GM12878 (cell line): ENCODE results near the gene PRKN. TPM values are rescaled to one million over a fixed set of nuclear protein-coding genes. Genes with fewer than 3 reads are reported as not detected.

Source experiments
- ATAC-seq: fragments of 200-7000 bp; cut with Tn5 transposase; 3 replicates; pipeline ENCODE4 v1.9.1; 2020; ENCODE audit warnings: mild to moderate bottlenecking, moderate library complexity
- BruUV-seq: library from RNA; stranded (reverse); fragments of 400-500 nt; replicated peaks from 2 replicates; lab custom pipeline; 2021; lab: Mats Ljungman, UMichigan
- CTCF ChIA-PET: fragments of 300-600 bp; sonication (Branson Sonifier 250); formaldehyde crosslinking; extraction: SDS; loops from one replicate; lab custom pipeline; 2021; ENCODE audit warnings: inconsistent platforms; lab: Yijun Ruan, JAX
- POLR2A ChIA-PET: fragments of 350-600 bp; formaldehyde crosslinking; extraction: SDS; loops from one replicate; lab custom pipeline; 2021; ENCODE audit warnings: inconsistent platforms; lab: Charles Lee
- RAD21 ChIA-PET: fragments of 300-600 bp; sonication (Branson Sonifier 250); formaldehyde crosslinking; loops from one replicate; lab custom pipeline; 2023; ENCODE audit warnings: antibody characterized with exemption; ENCODE audit not compliant: unreplicated experiment; lab: Charles Lee
- SMC1A ChIA-PET: fragments of 300-600 bp; sonication (Branson Sonifier 250); formaldehyde crosslinking; loops from one replicate; lab custom pipeline; 2023; ENCODE audit not compliant: unreplicated experiment, uncharacterized antibody; lab: Charles Lee
- DNase-seq: peaks from one replicate; pipeline ENCODE4 v3.0.0-alpha.2; 2011; ENCODE audit warnings: low read depth, low spot score
- FAIRE-seq: peaks from 3 replicates; lab custom pipeline; 2011; peaks lifted over from hg19 to GRCh38; lab: Jason Lieb, UNC
- H2AFZ ChIP-seq: 2 replicates; pipeline ENCODE4 v1.6.0; 2011; ENCODE audit warnings: low read depth, low read length, control low read depth; ENCODE audit not compliant: control insufficient read depth
- H3K27ac ChIP-seq: 2 replicates; pipeline ENCODE4 v1.5.1; 2011; ENCODE audit warnings: control low read depth; ENCODE audit not compliant: control insufficient read depth, insufficient read depth
- H3K27me3 ChIP-seq, 2 experiments: replicated peaks in 1 of 2; 2 replicates each; pipeline versions ENCODE4 v1.6.0 to v1.6.1; 2011; ENCODE audit warnings: low read length in 1 of 2; ENCODE audit not compliant: control insufficient read depth in 2 of 2, insufficient read depth in 2 of 2
- H3K36me3 ChIP-seq, 2 experiments: 2 replicates each; pipeline ENCODE4 v1.5.1; 2011; ENCODE audit warnings: low read length in 1 of 2; ENCODE audit not compliant: control insufficient read depth in 2 of 2, insufficient read depth in 2 of 2
- H3K4me1 ChIP-seq: 2 replicates; pipeline ENCODE4 v1.6.1; 2011; ENCODE audit warnings: mild to moderate bottlenecking, low read length, moderate library complexity, mixed read lengths; ENCODE audit not compliant: control insufficient read depth, insufficient read depth
- H3K4me2 ChIP-seq: 2 replicates; pipeline ENCODE4 v1.6.0; 2011; ENCODE audit warnings: control low read depth; ENCODE audit not compliant: control insufficient read depth, insufficient read depth
- H3K4me3 ChIP-seq: fragments of 200-600 bp; sonication (generic); 2 replicates; pipeline ENCODE4 v1.5.1; 2016
- H3K79me2 ChIP-seq: 2 replicates; pipeline ENCODE4 v1.6.0; 2011; ENCODE audit warnings: low read length; ENCODE audit not compliant: control insufficient read depth, insufficient read depth
- H3K9ac ChIP-seq: 2 replicates; pipeline ENCODE4 v1.8.0; 2011; ENCODE audit warnings: low read length, control low read depth, mixed read lengths; ENCODE audit not compliant: control insufficient read depth, insufficient read depth
- H3K9me3 ChIP-seq: replicated peaks from 3 replicates; pipeline ENCODE4 v1.5.1; 2011; ENCODE audit warnings: mild to moderate bottlenecking, low read length; ENCODE audit not compliant: control insufficient read depth, insufficient read depth
- H4K20me1 ChIP-seq: 2 replicates; pipeline ENCODE4 v1.6.0; 2011; ENCODE audit not compliant: control insufficient read depth, insufficient read depth
- BCL11A ChIP-seq: IDR thresholded peaks from 2 replicates; pipeline ENCODE4 v1.6.1; 2011; ENCODE audit warnings: low read depth, low read length
- ETV6 ChIP-seq, 2 experiments: fragments of 450-650 bp in 1 of 2; IDR thresholded peaks in 1 of 2; conservative IDR thresholded peaks in 1 of 2; 2 replicates each; pipeline ENCODE4 v1.6.1; 2014; ENCODE audit warnings: antibody characterized with exemption in 1 of 2, borderline replicate concordance in 1 of 2, low read depth in 1 of 2, mild to moderate bottlenecking in 1 of 2, moderate library complexity in 1 of 2
- NFYA ChIP-seq: IDR thresholded peaks from 2 replicates; pipeline ENCODE4 v1.6.1; 2011; ENCODE audit warnings: low read depth, mild to moderate bottlenecking, low read length, improper control_type of control experiment, borderline replicate concordance
- RAD51 ChIP-seq: fragments of 450-650 bp; IDR thresholded peaks from 2 replicates; pipeline ENCODE4 v1.6.1; 2016; ENCODE audit warnings: moderate library complexity, mild to moderate bottlenecking, inconsistent platforms
- SMAD5 ChIP-seq: IDR thresholded peaks from 2 replicates; pipeline ENCODE4 v1.6.1; 2016; ENCODE audit warnings: antibody characterized with exemption, low read depth
- TCF3 ChIP-seq: IDR thresholded peaks from 2 replicates; pipeline ENCODE4 v1.6.1; 2012; ENCODE audit warnings: low read depth, mild to moderate bottlenecking, low read length, borderline replicate concordance; ENCODE audit not compliant: insufficient read depth
- YY1 ChIP-seq: IDR thresholded peaks from 2 replicates; pipeline ENCODE4 v1.6.1; 2011; ENCODE audit warnings: low read depth, mild to moderate bottlenecking, low read length
- ZNF384 ChIP-seq: IDR thresholded peaks from 2 replicates; pipeline ENCODE4 v1.6.1; 2012; ENCODE audit warnings: low read depth, mild to moderate bottlenecking, low read length, improper control_type of control experiment, borderline replicate concordance
- WGBS: methylation state at CpG from one replicate; pipeline ENCODE4 v1.1.6; 2016; ENCODE audit warnings: low lambda C conversion rate; ENCODE audit not compliant: insufficient replicate concordance, insufficient coverage; ENCODE audit errors: missing lambda C conversion rate; 5-methylcytosine and 5-hydroxymethylcytosine counted together
- in situ Hi-C: fragments of 300-500 bp; cut with MboI; formaldehyde crosslinking; loops from 9 replicates; pipeline ENCODE4 v1.14.3; 2018; ENCODE audit warnings: mixed read lengths
- intact Hi-C: fragments of 100-400 bp; cut with micrococcal nuclease; formaldehyde crosslinking; loops from one replicate; pipeline ENCODE4 v1.14.2; 2022; ENCODE audit not compliant: unreplicated experiment
- polyA plus RNA-seq, 11 experiments: library from polyadenylated mRNA; depleted of rRNA in 4 of 11; unstranded in 6 of 11; stranded (reverse) in 5 of 11; fragments of >200 nt; fragmentation: Nextera tagmentation in 4 of 11; fragmentation: Illumina TruSeq in 1 of 11; extraction: Ambion mirVana in 4 of 11; extraction: Trizol in 1 of 11; gene quantifications; 1 replicate in 1 of 11; 2 replicates in 10 of 11; pipeline versions ENCODE4 v1.2.1 to v1.2.3, GENCODE V29; 2011 to 2016; ENCODE audit warnings: inconsistent platforms in 2 of 11, missing spikeins in 2 of 11, low read depth in 1 of 11
- total RNA-seq, 4 experiments: library from RNA; depleted of rRNA in 3 of 4; stranded (reverse); fragments of >200 nt in 3 of 4; fragmentation: Illumina TruSeq in 1 of 4; extraction: Trizol in 1 of 4; gene quantifications; 2 replicates each; pipeline versions ENCODE4 v1.2.1 to v1.2.3, GENCODE V29; 2013 to 2021
- TF ChIP-seq, protein P1 (sequence below): IDR thresholded peaks from 2 replicates; pipeline ENCODE4 v1.6.1; 2012; ENCODE audit warnings: low read depth, low read length, improper control_type of control experiment
- TF ChIP-seq, protein P2 (sequence below): IDR thresholded peaks from 2 replicates; pipeline ENCODE4 v1.6.1; 2011; ENCODE audit warnings: low read depth, low read length, improper control_type of control experiment, borderline replicate concordance
- TF ChIP-seq, protein P3 (sequence below): IDR thresholded peaks from 2 replicates; pipeline ENCODE4 v1.6.1; 2011; ENCODE audit warnings: low read depth, mild to moderate bottlenecking, low read length, moderate library complexity, borderline replicate concordance; ENCODE audit errors: extremely low read depth
- TF ChIP-seq, protein P4 (sequence below): IDR thresholded peaks from 2 replicates; pipeline ENCODE4 v1.6.1; 2011; ENCODE audit warnings: borderline replicate concordance, low read depth, mild to moderate bottlenecking, moderate library complexity, mixed read lengths, low read length; ENCODE audit not compliant: insufficient read depth; ENCODE audit errors: extremely low read length

Gene PRKN
- total and polyA plus RNA-seq, 10 of the 15 experiments (the other 5 are each of a cell fraction or from before 2014, with no cell fraction given) = 0.06 to 0.09 TPM; not detected in 8

DNA sequence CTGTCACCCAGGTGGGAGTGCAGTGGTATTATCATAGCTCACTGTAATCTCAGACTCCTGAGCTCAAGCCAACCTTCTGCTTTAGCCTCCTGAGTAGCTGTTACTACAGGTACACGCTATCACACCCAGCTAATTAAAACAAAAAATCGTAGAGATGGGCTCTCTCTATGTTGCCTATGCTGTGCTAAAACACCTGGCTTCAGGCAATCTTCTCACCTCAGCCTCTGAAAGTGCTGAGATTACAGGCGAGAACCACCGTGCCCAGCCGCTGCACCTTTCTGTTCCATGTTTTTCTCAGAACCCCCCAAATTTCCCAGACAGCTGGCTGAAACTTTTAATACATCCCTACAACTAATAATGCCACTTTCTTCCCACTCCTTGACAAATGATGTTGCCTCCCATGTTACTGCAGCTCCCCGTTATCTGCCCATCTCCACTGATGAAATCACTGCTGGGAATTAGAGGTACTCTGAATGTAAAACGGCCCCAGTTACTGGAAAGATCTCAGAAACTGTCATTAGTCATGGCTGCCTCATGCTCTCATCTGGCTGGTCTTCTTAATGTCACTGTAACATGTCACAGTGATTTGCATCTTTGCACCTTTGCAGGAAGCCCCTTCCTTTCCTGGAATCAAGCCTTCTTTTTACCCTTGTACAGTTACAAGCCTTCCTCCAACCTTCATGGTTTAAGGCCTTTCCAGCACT, 697.5 kb downstream of the PRKN start:
- ChIA-PET POLR2A (no interaction called here), RAD21 (no interaction called here), SMC1A (no interaction called here), CTCF (no interaction called here)
- Histone ChIP-seq H3K9me3 (no peaks in the 10 kb centered on the region), H3K4me3 (no peak overlapping the region), H3K27ac (no peak overlapping the region), H3K36me3 (no peaks in the 10 kb centered on the region), H2AFZ (no peak overlapping the region), H4K20me1 (no peaks in the 10 kb centered on the region), H3K79me2 (no peaks in the 10 kb centered on the region), H3K27me3 (no peaks in the 10 kb centered on the region), H3K4me1 (no peaks in the 10 kb centered on the region), H3K9ac (no peak overlapping the region), H3K4me2 (no peak overlapping the region)
- no peak for TF ChIP-seq TCF3
- TF ChIP-seq SMAD5 = no peak
- no peak for TF ChIP-seq YY1
- TF ChIP-seq, protein P1, sequence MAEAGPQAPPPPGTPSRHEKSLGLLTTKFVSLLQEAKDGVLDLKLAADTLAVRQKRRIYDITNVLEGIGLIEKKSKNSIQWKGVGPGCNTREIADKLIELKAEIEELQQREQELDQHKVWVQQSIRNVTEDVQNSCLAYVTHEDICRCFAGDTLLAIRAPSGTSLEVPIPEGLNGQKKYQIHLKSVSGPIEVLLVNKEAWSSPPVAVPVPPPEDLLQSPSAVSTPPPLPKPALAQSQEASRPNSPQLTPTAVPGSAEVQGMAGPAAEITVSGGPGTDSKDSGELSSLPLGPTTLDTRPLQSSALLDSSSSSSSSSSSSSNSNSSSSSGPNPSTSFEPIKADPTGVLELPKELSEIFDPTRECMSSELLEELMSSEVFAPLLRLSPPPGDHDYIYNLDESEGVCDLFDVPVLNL = no peak
- DNase-seq (no peak), ATAC-seq (no peak), FAIRE-seq (no peak)
- WGBS = 18% methylated on average over 7 of the region's 7 CpGs
- intact Hi-C loops = no loop called here
- in situ Hi-C loops = no loop called here
- BruUV-seq = no TSS peak

DNA sequence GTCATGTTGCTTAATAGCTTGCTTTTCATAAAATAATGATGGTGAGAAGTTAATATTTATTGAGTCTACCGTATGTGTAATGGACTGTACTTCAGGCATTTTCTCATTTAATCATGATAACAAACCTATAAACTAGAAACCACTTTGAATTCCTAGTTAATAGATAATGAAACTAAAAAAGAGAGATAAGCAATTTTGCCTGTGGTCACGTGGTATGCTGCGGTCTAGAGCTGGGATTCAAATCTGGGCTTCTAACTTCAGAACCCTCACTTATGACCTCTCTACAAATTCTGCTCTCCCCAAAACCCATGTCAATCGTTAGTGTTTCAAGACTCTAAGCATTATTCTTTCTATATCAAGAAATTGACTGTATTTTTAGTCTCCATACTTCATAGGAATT, 700.7 kb downstream of the PRKN start:
- no peaks in the 10 kb centered on the region for H4K20me1 ChIP-seq
- H3K27ac ChIP-seq = no peak overlapping the region
- no peak for FAIRE-seq
- H3K9ac ChIP-seq = no peak overlapping the region
- H3K27me3 ChIP-seq = no peaks in the 10 kb centered on the region
- H3K4me2 ChIP-seq = no peak overlapping the region
- 21% methylated on average over 4 of the region's 4 CpGs for WGBS
- ATAC-seq = no peak
- no peaks in the 10 kb centered on the region for H3K79me2 ChIP-seq
- CTCF ChIA-PET = interaction anchor here (1.1 kb wide), 1 partner anchor 10 kb away, joined by 3 read pairs; no protein-coding TSS in a partner anchor
- no peaks in the 10 kb centered on the region for H3K4me1 ChIP-seq
- no peak for DNase-seq
- in situ Hi-C loops = no loop called here
- no TSS peak for BruUV-seq
- intact Hi-C loops = no loop called here
- H2AFZ ChIP-seq = no peak overlapping the region
- H3K36me3 ChIP-seq = no peaks in the 10 kb centered on the region
- no peaks in the 10 kb centered on the region for H3K9me3 ChIP-seq
- no peak overlapping the region for H3K4me3 ChIP-seq
- RAD21 ChIA-PET = no interaction called here
- POLR2A ChIA-PET = no interaction called here
- SMC1A ChIA-PET = no interaction called here
- TF ChIP-seq ETV6 (conservative IDR thresholded peaks at IDR 0.05 in 1 of 2, IDR thresholded peaks at IDR 0.05 in 1 of 2; ENCODE audit: borderline replicate concordance in 1 of 2, low read depth in 1 of 2) (no peak), RAD51 (no peak), NFYA (no peak), BCL11A (no peak), ZNF384 (no peak)
- TF ChIP-seq, protein P2, sequence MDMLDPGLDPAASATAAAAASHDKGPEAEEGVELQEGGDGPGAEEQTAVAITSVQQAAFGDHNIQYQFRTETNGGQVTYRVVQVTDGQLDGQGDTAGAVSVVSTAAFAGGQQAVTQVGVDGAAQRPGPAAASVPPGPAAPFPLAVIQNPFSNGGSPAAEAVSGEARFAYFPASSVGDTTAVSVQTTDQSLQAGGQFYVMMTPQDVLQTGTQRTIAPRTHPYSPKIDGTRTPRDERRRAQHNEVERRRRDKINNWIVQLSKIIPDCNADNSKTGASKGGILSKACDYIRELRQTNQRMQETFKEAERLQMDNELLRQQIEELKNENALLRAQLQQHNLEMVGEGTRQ = no peak
- TF ChIP-seq, protein P3, sequence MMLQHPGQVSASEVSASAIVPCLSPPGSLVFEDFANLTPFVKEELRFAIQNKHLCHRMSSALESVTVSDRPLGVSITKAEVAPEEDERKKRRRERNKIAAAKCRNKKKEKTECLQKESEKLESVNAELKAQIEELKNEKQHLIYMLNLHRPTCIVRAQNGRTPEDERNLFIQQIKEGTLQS = no peak
- TF ChIP-seq, protein P4, sequence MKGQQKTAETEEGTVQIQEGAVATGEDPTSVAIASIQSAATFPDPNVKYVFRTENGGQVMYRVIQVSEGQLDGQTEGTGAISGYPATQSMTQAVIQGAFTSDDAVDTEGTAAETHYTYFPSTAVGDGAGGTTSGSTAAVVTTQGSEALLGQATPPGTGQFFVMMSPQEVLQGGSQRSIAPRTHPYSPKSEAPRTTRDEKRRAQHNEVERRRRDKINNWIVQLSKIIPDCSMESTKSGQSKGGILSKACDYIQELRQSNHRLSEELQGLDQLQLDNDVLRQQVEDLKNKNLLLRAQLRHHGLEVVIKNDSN = no peak
